GM21390 (cell line): ENCODE measurements around the gene RALGDS.

ENCODE experiments used
- ATAC-seq: cut with Tn5 transposase; IDR thresholded peaks from one replicate; pipeline ENCODE4 v1.9.1; 2021; ENCODE audit not compliant: unreplicated experiment

RALGDS gene

GRCh38 chr9:133120501-133121197 is 391 bp downstream of the RALGDS start:
- ATAC-seq: no peak

DNA sequence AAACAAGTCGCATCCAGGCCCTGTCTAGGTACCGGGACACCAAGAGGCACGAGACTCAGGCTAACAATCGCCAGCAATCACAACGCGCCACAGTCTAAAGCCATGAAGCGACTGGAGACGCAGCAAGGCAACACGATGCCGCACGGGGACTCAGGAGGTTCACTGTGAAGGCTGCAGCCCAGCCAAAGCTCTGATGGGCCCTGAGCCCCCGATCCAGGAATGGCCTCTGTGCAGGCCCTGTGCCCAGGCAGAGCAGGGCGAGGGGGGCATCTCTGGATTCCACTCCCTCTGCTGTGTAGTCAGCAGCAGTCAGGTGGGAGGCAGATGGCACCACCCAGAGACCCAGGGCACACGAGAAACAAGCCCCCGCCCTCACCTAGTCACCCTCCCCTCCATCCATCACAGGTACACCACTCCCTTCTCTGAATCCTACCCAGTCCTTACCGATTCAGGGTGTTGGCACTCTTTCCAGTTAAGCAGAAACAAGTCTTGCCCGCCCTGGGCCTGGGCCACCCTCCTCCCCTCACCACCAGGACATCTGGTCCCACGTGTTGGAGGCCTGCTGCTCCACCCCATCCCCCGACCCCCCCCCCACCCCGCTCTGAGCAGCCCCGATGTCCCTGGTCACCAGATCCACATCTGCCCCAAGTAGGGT is 1.1 kb downstream of the RALGDS start:
- ATAC-seq: no peak

- no peak for ATAC-seq
Observed at GRCh38 chr9:133119103-133119845, 1.8 kb downstream of the RALGDS start.

- no peak for ATAC-seq
Observed at GRCh38 chr9:133118568-133118967, 2.5 kb downstream of the RALGDS start.

- ATAC-seq: no peak
Observed at GRCh38 chr9:133118179-133118520, 2.9 kb downstream of the RALGDS start.

- no peak for ATAC-seq
Observed at GRCh38 chr9:133117271-133118178, 3.5 kb downstream of the RALGDS start.

DNA sequence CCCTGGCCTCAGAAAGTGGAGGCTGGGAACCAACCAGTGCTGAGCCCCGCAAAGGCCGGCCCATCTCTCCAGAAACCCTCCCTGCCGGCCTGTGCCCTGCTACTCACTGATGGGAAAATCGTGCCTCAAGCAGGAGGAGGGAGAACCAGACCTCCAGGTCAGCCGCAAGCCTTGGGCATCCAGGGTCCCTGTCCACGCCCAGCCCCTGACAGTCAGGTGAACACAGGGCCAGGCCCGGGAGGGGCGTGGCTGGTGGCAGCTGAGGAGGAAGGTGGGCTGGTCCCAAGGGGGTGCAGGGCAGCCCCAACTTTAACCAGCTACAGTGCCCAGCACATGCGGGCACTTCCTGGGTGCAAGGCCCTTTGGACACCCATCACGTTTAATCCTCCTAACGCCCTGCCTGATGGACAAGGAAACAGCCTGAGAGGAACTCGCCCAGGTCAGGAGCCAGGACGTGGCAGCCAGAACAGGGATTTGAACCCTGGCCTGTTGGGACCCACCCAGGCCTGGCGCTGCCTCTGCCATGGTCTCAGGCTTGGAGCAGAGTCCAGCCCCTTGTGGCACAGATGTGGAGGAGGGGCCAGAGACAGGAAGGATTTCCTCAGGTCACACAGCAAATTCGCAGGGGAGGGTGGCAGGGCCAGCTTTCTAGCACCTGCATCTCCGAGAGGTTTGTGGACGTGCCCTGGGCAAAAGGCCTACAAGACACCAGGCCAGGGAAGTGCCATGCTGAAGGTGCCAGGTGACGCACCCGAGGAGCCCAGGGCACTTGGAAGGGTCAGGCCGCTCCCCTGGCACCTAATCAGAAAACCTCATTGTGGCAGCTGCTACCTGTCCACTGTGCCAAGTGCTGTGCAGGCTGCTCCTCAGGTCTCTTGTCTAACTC is 4.5 kb downstream of the RALGDS start:
- no peak for ATAC-seq

DNA sequence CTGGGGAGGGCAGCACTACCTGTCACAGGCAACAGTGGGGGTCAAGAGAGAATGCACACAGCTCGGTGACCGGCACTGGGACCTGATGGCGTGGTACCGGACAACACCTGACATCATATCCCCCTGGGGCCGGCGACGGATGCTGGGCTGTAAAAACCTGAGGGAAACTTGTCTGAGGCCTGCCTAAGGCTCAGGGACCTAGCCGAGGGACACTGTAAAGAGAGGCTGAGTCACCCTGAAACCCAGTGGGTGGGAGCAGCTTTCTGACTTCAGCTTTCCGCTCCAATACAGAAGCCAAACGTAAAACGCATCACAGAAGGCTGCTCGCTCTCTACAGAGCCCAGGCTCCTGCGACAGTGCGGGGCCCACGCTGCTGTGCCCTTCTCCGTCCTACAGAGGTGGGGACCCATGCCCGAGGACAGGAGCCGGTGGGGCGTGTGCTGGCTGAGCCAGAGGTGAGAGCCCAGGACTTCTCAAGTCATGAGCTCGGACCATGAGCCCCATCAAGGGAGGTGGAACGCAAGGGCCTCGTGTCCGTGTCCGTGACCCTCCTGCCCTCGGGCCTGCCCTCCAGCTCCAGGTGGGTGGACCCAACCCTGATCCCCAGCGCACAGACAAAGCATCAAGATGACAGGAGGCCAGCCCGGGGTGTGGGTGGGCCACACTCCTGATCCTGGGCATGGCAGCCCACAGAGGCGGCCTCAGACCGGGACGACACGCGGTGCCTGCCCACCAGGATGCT is 5.3 kb downstream of the RALGDS start:
- ATAC-seq: peak; percentile 76

DNA sequence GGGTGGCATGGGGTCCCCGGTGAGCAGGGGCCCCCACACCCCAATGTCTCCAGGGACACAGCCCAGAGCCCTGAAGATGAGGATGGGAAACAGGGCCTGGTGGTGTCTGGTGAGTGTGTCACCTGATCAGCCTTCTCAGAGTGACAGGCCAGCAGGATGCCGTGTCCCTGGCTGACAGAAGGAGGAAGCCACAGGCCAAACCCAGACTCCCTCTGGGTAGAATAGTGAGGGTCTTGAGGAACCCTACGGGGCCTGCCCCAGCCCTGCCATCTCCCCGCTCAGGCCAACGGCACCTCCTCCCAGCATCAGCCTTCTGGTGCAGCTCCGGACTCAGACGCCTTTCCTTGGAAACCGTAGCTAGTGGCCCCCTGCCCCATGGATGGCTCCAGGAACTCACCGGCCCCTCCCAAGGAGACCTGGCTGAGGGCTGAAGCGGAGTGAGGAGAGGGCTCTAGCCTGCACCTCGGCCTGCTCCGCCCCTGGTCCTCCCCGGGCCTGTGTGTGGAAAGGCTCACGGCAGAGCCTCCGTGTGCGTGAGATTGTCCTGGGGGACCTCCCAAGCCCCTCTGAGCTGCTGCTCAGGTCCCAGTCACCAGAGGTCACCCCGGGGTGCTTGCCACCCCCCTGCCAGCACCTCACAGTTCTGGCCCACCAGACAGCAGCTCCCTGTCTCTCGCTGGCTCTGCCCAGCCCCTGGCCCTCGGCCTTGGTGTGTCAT is 6.0 kb downstream of the RALGDS start:
- no peak for ATAC-seq

DNA sequence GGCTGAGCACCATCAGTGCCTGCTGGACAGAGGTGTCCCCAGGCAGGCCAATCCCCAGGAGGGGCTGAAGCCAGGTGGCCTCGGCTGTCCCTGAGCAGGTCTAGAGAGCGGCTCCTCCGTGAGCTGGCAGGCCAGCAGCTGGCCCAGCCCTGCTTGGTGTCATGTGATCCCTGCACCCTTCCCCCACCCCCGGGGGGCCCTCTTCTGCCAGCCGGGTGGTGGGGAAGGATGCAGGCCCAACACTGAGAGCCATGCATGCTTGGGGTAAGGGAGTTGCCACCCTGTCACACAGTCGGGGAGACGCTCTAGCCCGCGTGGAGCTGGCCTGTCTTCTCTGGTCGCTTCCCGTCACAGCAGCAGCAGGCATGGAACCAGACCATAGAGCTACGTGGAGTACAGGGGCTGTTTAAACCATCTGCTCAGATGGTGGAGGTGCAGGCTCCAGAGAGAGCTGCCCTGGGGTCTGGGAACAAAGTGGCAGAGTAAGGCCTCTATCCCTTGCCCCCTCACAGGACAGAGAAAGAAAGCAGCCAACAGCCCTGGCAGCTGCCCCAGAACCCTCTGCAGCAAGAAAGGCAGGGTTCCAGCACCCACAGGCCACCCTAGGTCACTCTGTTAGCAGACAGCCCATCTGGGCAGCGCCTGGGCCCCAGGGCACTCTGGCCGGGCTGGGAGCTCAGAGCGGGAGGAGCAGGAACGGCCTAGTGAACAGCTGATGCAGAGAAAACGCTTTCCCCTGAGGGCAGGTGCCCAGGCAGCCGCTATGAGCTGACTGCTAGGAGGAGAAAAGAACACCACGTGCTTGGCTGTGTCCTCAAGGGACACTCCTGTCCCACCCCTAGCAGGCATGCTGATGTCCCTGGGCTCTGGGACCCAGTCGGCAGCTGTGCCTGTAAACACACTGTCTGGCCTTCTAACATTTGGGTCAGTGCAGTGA is 6.8 kb downstream of the RALGDS start:
- ATAC-seq: no peak

DNA sequence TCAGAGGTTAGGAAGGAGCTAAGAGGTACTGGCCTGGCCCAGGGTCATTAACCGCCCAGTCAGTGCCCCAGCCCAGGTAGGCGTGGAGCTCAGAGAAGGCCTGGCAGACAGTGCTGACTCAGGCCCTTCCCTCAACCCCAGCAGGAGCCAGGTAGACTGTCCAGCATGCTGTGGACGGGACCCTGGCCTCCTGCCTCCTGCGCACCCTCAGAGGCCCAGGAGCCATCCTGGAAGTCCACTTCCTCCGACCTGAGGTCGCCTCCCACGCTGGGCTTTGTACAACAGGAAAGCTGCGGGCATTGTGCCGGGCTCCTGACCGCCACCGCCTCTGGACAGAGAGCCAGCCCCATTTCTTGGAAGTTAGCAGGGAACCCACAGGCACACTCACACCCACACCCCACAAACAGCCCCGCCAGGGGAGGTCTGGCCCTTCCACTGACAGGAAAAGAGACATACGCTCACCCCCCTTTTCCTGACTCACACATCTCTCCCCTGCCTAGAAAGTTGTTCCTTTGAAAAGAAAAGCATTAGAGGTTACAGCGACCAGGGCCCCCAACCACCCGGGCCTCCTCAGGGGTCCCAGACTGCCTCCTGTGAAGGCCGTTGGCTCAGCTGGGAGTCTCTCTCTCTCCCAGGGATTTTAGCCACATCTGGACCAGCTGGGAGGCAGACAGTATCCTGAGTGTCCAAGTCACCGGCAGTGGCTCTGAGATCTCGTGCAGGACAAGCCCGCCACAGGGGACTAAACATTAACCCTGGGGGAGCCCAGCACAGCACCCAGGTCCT is 7.7 kb downstream of the RALGDS start:
- no peak for ATAC-seq

DNA sequence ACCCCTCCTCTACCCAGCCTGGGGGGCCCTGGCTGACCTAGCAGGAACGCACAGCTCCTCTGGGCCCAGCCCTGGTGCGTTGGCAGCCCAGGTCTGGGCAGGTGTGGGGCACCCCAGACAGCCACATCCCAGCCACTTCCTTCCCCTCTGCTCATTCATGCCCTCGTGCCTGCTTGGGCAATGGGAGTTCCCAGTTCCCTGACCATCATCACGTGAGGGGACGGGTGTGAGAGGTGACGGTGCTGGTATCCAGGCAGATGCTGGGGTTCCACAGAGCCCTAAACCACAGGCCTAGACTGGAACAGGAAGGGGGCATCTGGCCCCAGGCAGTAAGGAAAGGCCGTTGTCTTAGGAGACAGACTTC is 8.4 kb downstream of the RALGDS start:
- no peak for ATAC-seq

- ATAC-seq: no peak
Observed at GRCh38 chr9:133111808-133112662, 9.0 kb downstream of the RALGDS start.

DNA sequence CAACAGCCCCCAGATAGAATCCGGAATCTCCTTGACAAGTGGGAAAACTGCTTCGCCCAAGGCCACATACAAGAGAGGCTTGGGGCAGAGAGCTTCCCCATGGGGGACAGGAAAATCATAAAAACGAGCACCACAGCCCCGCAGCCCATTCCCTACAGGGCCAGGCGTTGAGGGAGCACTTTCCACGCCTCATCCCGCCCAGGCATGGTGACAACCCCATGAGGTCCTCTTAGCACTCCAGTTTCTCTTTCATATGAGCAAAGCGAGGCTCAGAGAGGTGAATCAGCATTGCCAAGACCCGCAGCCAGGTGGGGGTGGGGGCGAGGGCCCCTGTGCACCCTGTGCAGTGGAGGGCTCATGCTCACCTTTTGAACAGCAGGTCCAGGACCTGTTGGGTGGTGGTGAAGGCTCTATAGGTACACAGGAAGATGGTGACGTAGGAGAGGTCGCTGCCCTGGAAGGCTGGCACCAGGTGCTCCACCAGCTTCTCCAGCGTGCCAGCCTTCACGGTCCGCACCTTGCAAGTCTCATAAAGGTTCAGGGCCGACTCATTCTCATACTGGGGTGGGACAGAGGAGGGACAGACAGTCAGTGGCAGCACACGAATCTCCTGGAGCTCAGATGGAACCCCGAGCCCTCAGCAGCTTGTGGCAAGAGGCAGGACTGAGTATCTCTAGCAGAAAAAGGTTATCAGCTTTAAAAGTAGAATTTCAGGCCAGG is 10.9 kb downstream of the RALGDS start:
- ATAC-seq: no peak

- no peak for ATAC-seq
Observed at GRCh38 chr9:133108794-133109641, 12.0 kb downstream of the RALGDS start.
